ENCODE results near the gene MYO5B.

The MYO5B gene

DNA sequence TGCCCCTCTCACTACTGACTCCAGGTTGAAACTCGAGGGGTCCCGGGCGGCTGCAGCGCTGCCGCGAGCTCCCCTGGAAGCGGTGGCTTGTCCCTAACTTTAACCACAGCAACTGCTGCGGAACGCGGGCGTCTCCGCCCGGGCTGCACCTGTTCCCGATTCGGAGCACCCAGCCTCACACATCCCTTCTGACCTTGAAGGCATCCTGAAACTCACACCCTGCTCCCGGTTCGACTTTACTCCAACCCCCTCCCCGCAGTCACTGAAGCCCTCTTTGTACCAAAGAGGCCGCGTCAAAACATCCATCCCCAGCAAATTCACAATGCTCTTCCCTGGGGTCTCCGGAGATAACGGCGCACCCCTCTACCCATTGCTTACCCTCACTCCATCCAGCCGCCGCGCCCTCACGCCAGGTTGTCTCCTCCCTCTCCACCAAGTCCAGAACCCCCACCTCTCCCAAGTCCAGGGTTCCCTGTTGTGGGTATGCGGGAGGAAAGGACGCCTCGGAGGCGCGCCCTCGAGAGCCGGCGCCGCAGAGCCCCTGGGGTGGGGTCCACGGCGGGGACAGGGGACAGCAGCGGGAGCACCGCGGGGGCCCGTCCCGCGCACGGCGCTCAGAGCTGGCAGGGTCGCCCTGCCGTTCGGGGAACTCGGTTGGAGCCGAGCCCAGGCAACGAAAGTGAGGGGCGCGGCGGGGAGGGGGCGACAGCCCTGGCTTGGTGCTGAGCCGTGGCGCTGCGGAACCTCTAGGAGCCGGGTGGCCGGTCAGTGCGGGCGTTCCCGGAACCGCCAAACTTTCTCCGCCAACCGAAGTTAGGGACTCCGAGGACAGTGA is 934 bp downstream of the MYO5B start:
- WGBS (ENCODE audit: extremely low coverage, insufficient coverage, low lambda C conversion rate) = no CpG with 5 or more reads among the region's 68 CpGs
- H4K5ac ChIP-seq (ENCODE audit: low read length) = no peak overlapping the region
- H3K27ac ChIP-seq (ENCODE audit: low read depth, low read length) = no peak overlapping the region
- no peak overlapping the region for H3K18ac ChIP-seq (ENCODE audit: low read length)
- no peak overlapping the region for H2BK5ac ChIP-seq (ENCODE audit: low read length)
- peak; percentile 21 for DNase-seq
- peak overlapping the region; percentile 63 for H3K9ac ChIP-seq (ENCODE audit: low read length)
- peak overlapping the region; percentile 48 for H3K4me3 ChIP-seq (ENCODE audit: low read length)
- peak overlapping the region; percentile 81 for H3K56ac ChIP-seq (ENCODE audit: low read length)
- no peak overlapping the region for H2BK120ac ChIP-seq (ENCODE audit: low read depth, low read length)
- H3K36me3 ChIP-seq (ENCODE audit: control insufficient read depth, insufficient read depth, low read length) = no peaks in the 10 kb centered on the region
- H2BK15ac ChIP-seq (replicated peaks; ENCODE audit: low read depth) = no peak overlapping the region
- no peak overlapping the region for H2AK5ac ChIP-seq (ENCODE audit: low read length)
- H4K8ac ChIP-seq (ENCODE audit: low read depth, low read length) = no peak overlapping the region
- peaks cover 6% of the 10 kb centered on the region for H3K4me1 ChIP-seq (ENCODE audit: control insufficient read depth, low read depth, low read length)
- H3K79me1 ChIP-seq (ENCODE audit: low read length) = no peaks in the 10 kb centered on the region
- H3K23ac ChIP-seq (ENCODE audit: low read length) = peak overlapping the region; percentile 89
- H3K4ac ChIP-seq (ENCODE audit: low read depth, low read length) = no peak overlapping the region
- H3K4me2 ChIP-seq (ENCODE audit: low read length) = peak overlapping the region; percentile 77
- H3K79me2 ChIP-seq (ENCODE audit: control insufficient read depth, insufficient read depth, low read length) = no peaks in the 10 kb centered on the region
- peaks cover 32% of the 10 kb centered on the region for H3K27me3 ChIP-seq (ENCODE audit: insufficient read depth, low read length, poor library complexity)

DNA sequence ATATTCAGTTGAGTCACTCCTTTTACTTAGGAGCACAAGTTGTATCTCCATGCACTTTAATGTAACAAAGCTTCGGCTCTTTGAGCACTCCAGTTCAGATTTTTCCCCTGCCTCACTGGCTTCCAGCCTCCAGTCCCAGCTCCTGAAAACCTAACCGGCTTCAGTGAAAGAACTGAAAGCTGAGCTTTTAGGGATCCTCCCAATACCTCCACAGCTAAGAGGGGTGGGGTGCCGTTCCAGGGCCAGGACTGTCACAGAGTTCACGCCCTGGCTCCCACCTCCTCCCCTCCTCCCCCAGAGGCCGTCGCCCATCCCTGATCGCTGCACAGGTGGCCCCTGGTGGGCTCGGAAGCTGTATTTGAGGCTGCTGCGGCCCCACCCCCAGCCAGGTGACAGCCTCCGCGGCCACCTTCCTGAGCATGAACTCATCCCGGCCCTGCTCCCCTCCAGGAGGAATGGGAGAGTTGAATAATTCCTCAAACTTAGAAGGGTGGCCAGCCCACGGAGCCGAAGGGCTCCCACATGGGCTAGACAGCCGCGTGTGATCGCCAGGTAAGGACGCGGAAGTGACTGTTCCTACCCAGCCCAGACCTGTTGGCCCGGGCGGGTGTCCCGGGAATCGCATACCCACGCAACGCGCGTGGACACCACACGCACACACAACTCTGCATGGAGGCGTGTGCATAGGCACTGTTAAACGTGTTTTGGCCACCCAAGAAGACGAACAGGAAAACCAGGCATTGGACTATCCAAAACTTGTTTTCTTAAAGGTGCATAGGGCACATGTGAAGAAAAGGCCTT is 1.8 kb downstream of the MYO5B start:
- no peak overlapping the region for H2BK15ac ChIP-seq (replicated peaks; ENCODE audit: low read depth)
- no peaks in the 10 kb centered on the region for H3K79me2 ChIP-seq (ENCODE audit: control insufficient read depth, insufficient read depth, low read length)
- no peak overlapping the region for H3K56ac ChIP-seq (ENCODE audit: low read length)
- no peak overlapping the region for H3K4ac ChIP-seq (ENCODE audit: low read depth, low read length)
- no peak overlapping the region for H3K18ac ChIP-seq (ENCODE audit: low read length)
- no peak overlapping the region for H2BK120ac ChIP-seq (ENCODE audit: low read depth, low read length)
- no peak overlapping the region for H3K9ac ChIP-seq (ENCODE audit: low read length)
- H3K36me3 ChIP-seq (ENCODE audit: control insufficient read depth, insufficient read depth, low read length) = no peaks in the 10 kb centered on the region
- no peak overlapping the region for H3K4me3 ChIP-seq (ENCODE audit: low read length)
- H2BK5ac ChIP-seq (ENCODE audit: low read length) = no peak overlapping the region
- H3K23ac ChIP-seq (ENCODE audit: low read length) = no peak overlapping the region
- H4K8ac ChIP-seq (ENCODE audit: low read depth, low read length) = no peak overlapping the region
- H2AK5ac ChIP-seq (ENCODE audit: low read length) = no peak overlapping the region
- no peak for DNase-seq
- H3K4me1 ChIP-seq (ENCODE audit: control insufficient read depth, low read depth, low read length) = peaks cover 6% of the 10 kb centered on the region
- H4K5ac ChIP-seq (ENCODE audit: low read length) = no peak overlapping the region
- H3K79me1 ChIP-seq (ENCODE audit: low read length) = no peaks in the 10 kb centered on the region
- no peak overlapping the region for H3K4me2 ChIP-seq (ENCODE audit: low read length)
- WGBS (ENCODE audit: extremely low coverage, insufficient coverage, low lambda C conversion rate) = no CpG with 5 or more reads among the region's 31 CpGs
- H3K27me3 ChIP-seq (ENCODE audit: insufficient read depth, low read length, poor library complexity) = peaks cover 32% of the 10 kb centered on the region
- no peak overlapping the region for H3K27ac ChIP-seq (ENCODE audit: low read depth, low read length)

DNA sequence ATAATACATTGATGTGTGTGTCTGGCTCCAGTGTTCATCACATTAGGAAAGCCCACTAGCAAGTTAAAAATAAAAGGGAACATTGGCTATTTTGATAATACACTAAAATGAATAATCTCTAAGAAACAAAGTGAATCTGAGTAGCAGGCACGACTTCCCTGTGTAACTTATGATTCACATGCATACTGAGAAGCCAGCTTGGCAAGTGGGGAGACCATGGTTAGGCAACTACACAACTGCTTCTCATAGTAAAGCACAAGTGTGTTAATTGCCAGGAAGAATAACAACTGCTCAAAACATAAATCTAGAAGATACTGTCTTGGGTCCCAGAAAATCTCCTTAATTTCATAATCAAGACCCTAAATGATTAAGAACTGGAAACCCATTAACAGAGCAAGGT is 4.0 kb downstream of the MYO5B start:
- H3K4me2 ChIP-seq (ENCODE audit: low read length) = no peak overlapping the region
- H4K5ac ChIP-seq (ENCODE audit: low read length) = no peak overlapping the region
- no peak overlapping the region for H3K9ac ChIP-seq (ENCODE audit: low read length)
- DNase-seq = no peak
- H3K56ac ChIP-seq (ENCODE audit: low read length) = no peak overlapping the region
- H3K4me1 ChIP-seq (ENCODE audit: control insufficient read depth, low read depth, low read length) = peaks cover 6% of the 10 kb centered on the region
- no peak overlapping the region for H3K23ac ChIP-seq (ENCODE audit: low read length)
- H4K8ac ChIP-seq (ENCODE audit: low read depth, low read length) = no peak overlapping the region
- no peak overlapping the region for H2BK5ac ChIP-seq (ENCODE audit: low read length)
- no peak overlapping the region for H3K4ac ChIP-seq (ENCODE audit: low read depth, low read length)
- H3K27ac ChIP-seq (ENCODE audit: low read depth, low read length) = no peak overlapping the region
- no peaks in the 10 kb centered on the region for H3K79me2 ChIP-seq (ENCODE audit: control insufficient read depth, insufficient read depth, low read length)
- no peaks in the 10 kb centered on the region for H3K79me1 ChIP-seq (ENCODE audit: low read length)
- WGBS (ENCODE audit: extremely low coverage, insufficient coverage, low lambda C conversion rate) = no CpG with 5 or more reads among the region's 1 CpG
- no peak overlapping the region for H2BK15ac ChIP-seq (replicated peaks; ENCODE audit: low read depth)
- H3K27me3 ChIP-seq (ENCODE audit: insufficient read depth, low read length, poor library complexity) = peaks cover 31% of the 10 kb centered on the region
- no peak overlapping the region for H3K4me3 ChIP-seq (ENCODE audit: low read length)
- no peak overlapping the region for H2AK5ac ChIP-seq (ENCODE audit: low read length)
- no peak overlapping the region for H3K18ac ChIP-seq (ENCODE audit: low read length)
- H2BK120ac ChIP-seq (ENCODE audit: low read depth, low read length) = no peak overlapping the region
- H3K36me3 ChIP-seq (ENCODE audit: control insufficient read depth, insufficient read depth, low read length) = no peaks in the 10 kb centered on the region

DNA sequence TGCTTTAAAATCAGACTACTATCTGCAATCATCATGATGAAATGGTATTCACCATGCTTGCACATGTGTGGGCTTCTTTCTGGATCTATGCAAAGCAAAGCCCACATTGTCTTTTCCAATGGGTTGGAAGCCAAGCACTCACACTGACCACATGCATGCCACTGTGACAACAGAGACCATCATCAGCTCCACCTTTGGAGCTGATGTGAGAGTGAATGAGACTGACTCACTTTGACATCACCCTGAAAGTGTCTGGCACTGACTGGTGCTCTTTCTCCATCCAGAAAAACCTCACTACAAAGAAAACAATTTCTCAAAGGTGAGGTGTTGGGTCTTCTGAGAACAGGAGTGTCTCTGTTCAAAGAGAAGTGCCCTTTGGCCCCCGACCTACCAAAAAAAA is 4.7 kb downstream of the MYO5B start:
- no peak overlapping the region for H3K18ac ChIP-seq (ENCODE audit: low read length)
- H3K36me3 ChIP-seq (ENCODE audit: control insufficient read depth, insufficient read depth, low read length) = no peaks in the 10 kb centered on the region
- no peak overlapping the region for H3K27ac ChIP-seq (ENCODE audit: low read depth, low read length)
- no peak overlapping the region for H2BK120ac ChIP-seq (ENCODE audit: low read depth, low read length)
- no peaks in the 10 kb centered on the region for H3K79me1 ChIP-seq (ENCODE audit: low read length)
- H3K79me2 ChIP-seq (ENCODE audit: control insufficient read depth, insufficient read depth, low read length) = no peaks in the 10 kb centered on the region
- no peak overlapping the region for H3K9ac ChIP-seq (ENCODE audit: low read length)
- H3K56ac ChIP-seq (ENCODE audit: low read length) = no peak overlapping the region
- H4K5ac ChIP-seq (ENCODE audit: low read length) = no peak overlapping the region
- H3K4me2 ChIP-seq (ENCODE audit: low read length) = no peak overlapping the region
- H4K8ac ChIP-seq (ENCODE audit: low read depth, low read length) = no peak overlapping the region
- no peak overlapping the region for H3K4me3 ChIP-seq (ENCODE audit: low read length)
- H3K27me3 ChIP-seq (ENCODE audit: insufficient read depth, low read length, poor library complexity) = peaks cover 27% of the 10 kb centered on the region
- no peak overlapping the region for H2BK15ac ChIP-seq (replicated peaks; ENCODE audit: low read depth)
- peaks cover 6% of the 10 kb centered on the region for H3K4me1 ChIP-seq (ENCODE audit: control insufficient read depth, low read depth, low read length)
- no CpG with 5 or more reads among the region's 1 CpG for WGBS (ENCODE audit: extremely low coverage, insufficient coverage, low lambda C conversion rate)
- H2BK5ac ChIP-seq (ENCODE audit: low read length) = no peak overlapping the region
- no peak overlapping the region for H3K4ac ChIP-seq (ENCODE audit: low read depth, low read length)
- no peak overlapping the region for H3K23ac ChIP-seq (ENCODE audit: low read length)
- no peak overlapping the region for H2AK5ac ChIP-seq (ENCODE audit: low read length)
- no peak for DNase-seq

DNA sequence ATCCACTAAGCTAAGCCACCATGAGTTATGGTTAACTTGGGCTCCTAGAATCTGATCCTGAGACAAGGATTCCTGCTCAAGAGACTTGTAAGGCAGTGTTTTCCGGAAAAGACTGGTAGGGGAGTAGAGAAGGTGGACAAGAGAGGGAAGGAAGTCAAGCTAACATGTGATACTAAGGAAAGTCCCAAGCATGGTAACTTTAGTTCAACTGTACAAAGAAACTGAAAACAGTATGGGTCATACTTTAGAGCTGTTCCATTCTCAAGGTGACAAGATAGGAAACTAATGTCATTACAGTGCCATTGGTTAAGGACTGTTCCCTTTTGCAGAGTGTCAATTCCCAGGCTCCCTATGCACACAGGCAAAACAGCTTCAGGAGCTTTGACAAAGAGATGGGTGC is 5.8 kb downstream of the MYO5B start:
- no peaks in the 10 kb centered on the region for H3K79me2 ChIP-seq (ENCODE audit: control insufficient read depth, insufficient read depth, low read length)
- H4K5ac ChIP-seq (ENCODE audit: low read length) = no peak overlapping the region
- H2AK5ac ChIP-seq (ENCODE audit: low read length) = no peak overlapping the region
- no peak overlapping the region for H3K27ac ChIP-seq (ENCODE audit: low read depth, low read length)
- H3K36me3 ChIP-seq (ENCODE audit: control insufficient read depth, insufficient read depth, low read length) = no peaks in the 10 kb centered on the region
- H2BK120ac ChIP-seq (ENCODE audit: low read depth, low read length) = no peak overlapping the region
- DNase-seq = no peak
- H3K23ac ChIP-seq (ENCODE audit: low read length) = no peak overlapping the region
- H3K56ac ChIP-seq (ENCODE audit: low read length) = no peak overlapping the region
- H3K4me3 ChIP-seq (ENCODE audit: low read length) = no peak overlapping the region
- no peak overlapping the region for H4K8ac ChIP-seq (ENCODE audit: low read depth, low read length)
- no CpG with 5 or more reads among the region's 1 CpG for WGBS (ENCODE audit: extremely low coverage, insufficient coverage, low lambda C conversion rate)
- H3K4ac ChIP-seq (ENCODE audit: low read depth, low read length) = no peak overlapping the region
- H3K4me2 ChIP-seq (ENCODE audit: low read length) = no peak overlapping the region
- H3K18ac ChIP-seq (ENCODE audit: low read length) = no peak overlapping the region
- H3K79me1 ChIP-seq (ENCODE audit: low read length) = no peaks in the 10 kb centered on the region
- no peak overlapping the region for H3K9ac ChIP-seq (ENCODE audit: low read length)
- H3K4me1 ChIP-seq (ENCODE audit: control insufficient read depth, low read depth, low read length) = peaks cover 6% of the 10 kb centered on the region
- H2BK15ac ChIP-seq (replicated peaks; ENCODE audit: low read depth) = no peak overlapping the region
- peaks cover 24% of the 10 kb centered on the region for H3K27me3 ChIP-seq (ENCODE audit: insufficient read depth, low read length, poor library complexity)
- H2BK5ac ChIP-seq (ENCODE audit: low read length) = no peak overlapping the region
